Astrocyte of the hippocampus (primary cell): ENCODE results near the gene KSR2.
"Not testable (repeated sequence)": the region's sequence is repeated elsewhere in the genome, so short reads cannot be mapped to it uniquely, and the experiment has no call there.

Experiments used
- DNase-seq: peaks from one replicate; pipeline ENCODE4 v3.0.0; 2011; ENCODE audit warnings: low read depth, low spot score

Gene KSR2

DNA sequence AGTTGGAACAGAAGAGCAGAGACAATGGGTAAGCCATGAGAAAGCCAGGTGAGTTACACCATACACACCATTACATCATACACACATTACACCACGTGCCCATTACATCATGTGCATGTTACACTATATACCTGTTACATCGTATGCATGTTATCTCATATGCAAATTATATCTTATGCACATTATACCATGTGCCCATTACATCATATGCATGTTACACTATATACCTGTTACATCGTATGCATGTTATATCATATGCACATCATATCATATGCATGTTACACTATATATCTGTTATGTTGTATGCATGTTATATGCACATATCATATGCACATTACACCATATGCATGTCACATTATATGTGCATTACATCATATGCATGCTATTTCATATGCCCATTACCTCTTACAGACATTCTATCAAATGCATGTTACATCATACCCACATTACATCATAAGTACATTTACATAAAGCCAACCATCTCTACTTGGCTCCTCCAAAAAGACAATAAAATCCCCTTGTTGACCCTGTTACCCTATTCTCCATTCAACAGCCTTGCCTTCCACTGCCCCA lies 207.2 kb downstream of the KSR2 start:
- no peak for DNase-seq

DNA sequence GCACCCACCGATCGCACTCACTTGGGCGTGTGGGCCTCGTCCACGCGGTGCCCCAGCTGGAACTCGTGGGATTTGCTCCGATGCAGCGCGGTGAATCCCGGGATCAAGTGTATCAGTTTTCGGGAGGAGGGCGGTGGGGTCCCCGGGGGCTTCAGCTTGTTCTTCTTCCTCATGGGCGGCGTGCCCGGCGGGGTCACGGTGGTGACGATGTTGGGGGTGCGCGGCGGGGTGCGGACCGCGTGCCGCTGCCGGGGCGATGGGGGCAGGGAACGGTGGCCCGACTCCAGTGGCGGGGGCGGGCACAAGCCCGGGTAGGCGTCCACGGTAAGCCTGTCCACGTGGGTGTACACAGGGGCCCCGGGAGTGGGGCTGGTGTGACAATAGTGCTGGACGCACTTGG lies 207.8 kb downstream of the KSR2 start:
- no peak for DNase-seq

DNA sequence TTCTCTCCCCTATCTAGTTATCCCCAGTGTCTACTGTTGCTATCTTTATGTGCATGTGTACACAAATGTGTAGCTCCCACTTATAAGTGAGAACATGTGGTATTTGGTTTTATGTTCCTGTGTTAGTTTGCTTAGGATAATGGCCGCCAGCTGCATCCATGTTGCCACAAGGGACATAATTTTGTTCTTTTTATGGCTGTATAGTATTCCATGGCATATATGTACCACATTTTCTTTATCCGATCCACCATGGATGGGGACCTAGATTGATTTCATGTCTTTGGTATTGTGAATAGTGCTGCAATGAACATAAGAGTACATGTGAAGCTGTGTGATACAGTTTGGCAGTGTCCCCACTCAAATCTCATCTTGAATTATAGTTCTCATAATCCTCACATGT lies 218.1 kb downstream of the KSR2 start:
- no peak for DNase-seq

DNA sequence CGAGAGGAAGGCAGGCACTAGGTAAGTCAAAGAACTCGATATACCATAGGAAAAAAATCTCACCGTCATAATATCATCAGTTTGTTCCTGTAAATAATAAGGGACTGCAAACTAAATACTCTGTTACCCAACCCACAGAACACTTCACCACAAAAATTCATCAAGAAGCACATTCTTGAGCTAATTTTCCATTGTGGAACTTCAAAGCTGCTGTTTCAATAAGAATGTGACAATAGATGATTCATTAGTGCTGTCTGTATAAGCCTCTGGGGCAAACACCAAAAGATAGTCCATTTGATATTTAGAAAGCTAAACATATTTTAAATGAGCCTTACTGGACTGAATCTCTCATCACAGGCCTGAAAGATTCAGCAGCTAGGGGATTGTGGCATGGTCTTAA lies 219.4 kb downstream of the KSR2 start:
- no peak for DNase-seq

DNA sequence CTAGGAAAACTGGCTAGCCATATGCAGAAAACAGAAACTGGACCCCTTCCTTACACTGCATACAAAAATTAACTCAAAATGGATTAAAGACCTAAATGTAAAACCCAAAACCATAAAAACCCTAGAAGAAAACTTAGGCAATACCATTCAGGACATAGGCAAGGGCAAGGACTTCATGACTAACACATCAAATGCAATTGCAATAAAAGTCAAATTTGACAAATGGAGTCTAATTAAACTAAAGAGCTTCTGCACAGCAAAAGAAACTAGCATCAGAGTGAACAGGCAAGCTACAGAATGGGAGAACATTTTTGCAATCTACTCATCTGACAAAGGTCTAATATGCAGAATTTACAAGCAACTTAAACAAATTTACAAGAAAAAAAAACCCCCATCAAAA lies 222.4 kb downstream of the KSR2 start:
- not testable (repeated sequence) for DNase-seq

DNA sequence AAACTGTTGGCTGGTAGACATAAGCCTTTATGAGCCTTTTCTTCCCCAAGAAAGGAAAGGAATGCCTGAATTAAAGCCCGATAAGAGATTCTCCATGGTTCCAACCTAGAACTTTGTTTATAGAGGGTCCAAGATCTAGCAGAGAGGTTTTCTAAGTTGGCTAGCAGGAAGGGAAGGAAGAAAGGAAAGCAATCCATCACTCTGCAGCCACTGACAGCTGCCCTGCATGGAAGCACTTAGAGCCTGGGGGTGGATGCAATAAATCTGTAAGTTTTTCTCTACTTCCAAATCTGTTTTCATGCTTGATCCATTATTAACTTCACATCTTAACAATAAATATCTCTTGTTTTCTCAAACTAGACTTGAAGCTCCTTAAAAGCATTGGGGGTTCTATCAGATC lies 224.4 kb downstream of the KSR2 start:
- no peak for DNase-seq

DNA sequence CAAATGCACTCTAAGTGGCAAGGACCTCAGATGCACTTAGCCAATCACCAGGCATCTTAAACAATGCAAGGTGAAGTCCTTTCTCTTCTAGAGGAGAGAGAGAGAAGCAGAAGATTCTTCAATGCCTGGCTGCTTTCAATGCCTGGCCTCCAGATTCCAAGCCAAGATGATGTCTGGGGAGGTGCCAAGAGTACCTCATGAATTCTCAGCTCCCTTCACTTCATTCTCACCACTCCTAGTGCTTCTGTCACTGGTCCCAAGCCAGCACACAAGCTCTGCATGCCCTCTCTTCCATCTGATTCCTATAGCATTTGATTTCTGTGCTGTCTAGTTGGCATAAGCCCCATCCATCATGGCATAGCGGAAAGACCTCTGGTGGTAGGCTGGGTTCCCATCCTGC lies 225.0 kb downstream of the KSR2 start:
- no peak for DNase-seq

DNA sequence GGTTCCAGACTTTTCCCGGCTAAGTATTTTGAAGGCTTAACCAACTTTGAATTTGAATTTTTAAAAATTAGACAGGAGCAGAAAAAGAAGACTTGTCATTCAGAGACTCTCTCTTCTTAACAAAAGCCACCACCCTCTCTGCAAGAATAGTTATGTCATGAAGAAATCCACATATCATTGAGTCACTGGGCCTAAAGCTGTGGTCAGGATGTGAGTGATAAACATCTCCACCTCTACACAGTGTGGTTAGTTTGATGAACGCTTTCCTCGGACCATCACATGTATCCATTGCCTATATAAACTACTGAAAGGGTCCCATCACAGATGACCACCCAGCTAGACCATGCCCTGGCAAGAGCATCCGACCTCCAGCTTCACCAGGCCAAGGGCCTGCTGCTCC lies 226.1 kb downstream of the KSR2 start:
- no peak for DNase-seq

DNA sequence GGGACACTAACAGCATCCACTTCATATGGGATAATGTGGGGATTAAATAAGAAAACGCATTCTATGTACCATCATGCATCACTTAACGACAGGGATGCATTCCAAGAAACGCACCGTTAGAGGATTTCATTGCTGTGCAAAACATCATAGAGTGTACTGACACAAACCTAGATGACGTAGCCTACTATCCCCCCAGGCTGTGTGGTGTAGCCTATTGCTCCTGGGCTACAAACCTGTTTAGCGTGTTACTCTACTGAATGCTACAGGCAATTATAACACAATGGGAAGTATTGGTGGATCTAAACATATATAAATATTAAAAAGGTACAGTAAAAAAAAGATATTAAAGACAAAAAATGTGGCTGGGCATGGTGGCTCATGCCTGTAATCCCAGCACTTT lies 230.6 kb downstream of the KSR2 start:
- no peak for DNase-seq

DNA sequence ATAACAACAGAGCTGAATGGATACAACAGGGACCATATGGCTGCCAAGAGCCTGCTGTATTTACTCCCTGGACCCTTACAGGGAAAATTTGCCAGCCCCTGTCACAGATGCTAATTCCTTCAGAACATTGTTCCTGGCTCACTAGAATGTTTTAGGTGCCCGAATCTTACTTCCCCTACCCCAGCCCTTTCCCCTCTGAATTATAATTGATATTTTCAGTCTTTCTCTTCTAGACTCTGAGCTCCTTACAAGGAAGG lies 235.3 kb downstream of the KSR2 start:
- DNase-seq = no peak

DNA sequence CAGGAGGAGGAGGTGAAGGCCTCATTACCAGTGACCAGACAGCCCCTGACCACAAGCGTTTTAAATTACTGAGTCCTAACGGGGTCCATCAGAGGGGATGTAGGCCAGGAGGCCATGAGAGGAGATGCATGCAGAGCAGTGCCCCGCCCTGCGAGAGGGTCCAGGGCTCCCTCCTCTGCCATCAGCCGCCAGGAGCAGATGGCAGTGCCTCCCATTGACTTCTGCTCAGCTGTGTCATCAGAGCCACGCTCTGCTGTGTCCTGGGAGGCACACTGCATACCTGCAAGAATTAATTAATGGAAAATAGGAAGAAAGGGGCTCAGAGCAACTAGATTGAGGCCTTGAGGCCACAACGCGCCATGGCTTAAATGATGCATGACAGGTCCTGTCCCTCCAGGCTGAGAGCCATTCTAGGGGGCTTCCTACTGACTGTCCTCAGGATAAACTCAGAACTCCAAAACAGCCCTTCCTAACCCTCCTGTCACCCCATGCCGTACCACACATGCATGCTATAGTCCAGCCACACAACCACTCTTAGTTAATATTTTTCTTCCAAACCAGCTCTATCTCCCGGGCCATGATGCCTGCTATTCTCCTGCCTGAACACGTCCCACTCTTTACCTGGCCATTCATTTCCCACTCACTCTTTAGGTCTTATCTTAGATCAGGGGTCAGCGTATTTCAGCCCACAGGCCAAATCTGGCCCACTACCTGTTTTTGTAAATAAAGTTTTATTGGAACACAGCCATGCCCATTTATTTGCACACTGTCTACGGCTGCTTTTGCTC lies 235.8 kb downstream of the KSR2 start:
- no peak for DNase-seq

DNA sequence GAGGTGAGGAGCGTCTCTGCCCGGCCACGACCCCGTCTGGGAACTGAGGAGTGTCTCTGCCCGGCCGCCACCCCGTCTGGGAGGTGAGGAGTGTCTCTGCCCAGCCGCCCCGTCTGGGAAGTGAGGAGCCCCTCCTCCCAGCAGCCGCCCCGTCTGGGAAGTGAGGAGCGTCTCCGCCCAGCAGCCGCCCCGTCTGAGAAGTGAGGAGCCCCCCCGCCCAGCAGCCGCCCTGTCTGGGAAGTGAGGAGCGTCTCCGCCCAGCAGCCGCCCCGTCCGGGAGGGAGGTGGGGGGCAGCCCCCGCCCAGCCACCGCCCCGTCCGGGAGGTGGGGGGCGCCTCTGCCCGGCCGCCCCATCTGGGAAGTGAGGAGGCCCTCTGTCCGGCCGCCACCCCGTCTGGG lies 237.7 kb downstream of the KSR2 start:
- DNase-seq = not testable (repeated sequence)

DNA sequence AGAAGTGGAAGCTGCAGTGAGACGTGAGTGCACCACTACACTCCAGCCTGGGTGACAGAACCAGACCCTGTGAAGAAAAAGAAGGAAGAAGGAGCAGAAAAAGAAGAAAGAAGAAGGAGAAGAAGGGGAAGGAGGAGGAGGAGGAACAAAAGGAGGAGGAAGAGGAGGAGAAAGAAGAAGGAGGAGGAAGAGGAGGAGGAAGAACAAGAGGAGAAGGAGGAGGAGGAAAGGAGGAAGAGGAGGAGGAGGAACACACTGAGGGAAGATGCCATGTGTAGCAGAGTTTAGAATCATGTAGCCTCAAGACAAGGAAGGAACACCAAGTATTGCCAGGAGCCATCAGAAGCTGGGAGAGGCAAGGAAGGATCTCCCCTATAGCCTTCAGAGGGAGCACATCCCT lies 241.5 kb downstream of the KSR2 start:
- no peak for DNase-seq

DNA sequence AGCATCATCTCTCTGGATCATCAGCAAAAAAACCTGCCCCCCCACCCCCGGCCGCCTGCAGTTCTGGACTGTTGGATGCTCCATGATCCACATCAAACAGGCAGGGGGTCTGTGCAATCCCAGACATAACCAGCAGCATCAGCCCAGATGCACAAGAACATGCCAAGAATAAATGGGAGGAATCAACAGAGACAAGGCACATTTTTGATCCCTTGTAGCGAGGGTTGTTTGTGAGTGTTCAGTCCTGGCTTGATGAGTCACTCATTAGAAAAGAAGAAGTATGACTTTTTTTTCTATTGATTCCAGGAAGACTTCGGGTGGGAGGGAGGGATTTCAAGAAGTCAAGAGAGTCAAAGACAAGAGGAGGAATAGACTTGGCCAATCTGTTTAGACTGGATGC lies 244.2 kb downstream of the KSR2 start:
- peak; percentile 2 for DNase-seq

DNA sequence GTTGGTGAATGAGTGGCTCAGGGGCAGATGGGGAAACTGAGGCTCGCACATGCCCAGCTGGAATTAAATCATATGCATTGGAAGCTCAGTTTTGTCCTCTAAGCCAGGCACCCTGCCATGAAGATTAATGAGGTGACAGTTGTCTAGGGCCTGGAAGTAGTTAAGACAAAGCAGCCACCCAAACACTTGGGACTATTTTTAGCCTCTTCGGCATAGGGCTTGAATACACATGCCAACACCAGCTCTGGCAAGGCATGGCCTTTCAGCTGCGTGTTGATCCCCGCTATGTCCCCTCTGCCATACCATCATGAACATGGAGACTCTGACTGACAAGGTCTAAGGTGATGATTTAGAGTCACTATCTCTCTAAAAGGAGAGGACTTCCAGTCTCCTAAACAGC lies 250.2 kb downstream of the KSR2 start:
- DNase-seq = no peak

DNA sequence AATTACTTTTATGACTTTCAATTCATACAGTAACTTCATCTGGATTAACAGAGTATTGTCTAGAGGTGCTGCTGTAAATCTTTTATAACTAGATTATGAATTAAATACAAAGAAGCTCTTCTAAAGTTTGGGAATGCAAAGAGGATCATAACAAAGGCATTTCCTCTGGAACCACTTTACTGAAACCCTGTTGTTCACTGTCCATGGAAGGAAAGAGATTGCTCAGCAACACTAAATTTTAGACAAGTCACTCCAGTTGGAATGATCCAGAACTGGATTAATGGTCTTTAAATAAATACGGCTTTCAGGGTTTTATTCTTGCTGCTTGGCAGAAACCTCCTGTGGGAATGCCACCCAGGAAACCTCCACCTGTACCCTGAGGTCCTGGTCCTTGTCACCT lies 250.6 kb downstream of the KSR2 start:
- no peak for DNase-seq

DNA sequence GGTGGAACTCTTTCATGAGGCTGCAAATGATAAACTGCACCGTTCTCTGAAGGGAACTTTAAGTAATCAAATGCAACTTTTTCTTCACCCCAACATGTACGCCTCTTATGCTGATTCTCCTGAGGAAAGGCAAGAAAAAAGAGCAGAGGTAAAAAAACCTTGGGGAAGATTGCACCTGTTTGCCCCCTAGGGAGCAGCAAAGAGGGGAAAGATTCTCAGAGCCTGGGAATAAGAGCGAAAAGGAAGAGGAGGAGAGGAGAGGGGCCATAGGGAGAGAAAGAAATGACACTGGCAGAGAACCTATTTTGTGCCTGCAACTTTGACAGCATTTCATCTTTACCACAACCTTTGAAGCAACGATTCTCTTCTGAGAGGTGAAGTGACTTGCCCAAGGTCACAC lies 254.6 kb downstream of the KSR2 start:
- no peak for DNase-seq

DNA sequence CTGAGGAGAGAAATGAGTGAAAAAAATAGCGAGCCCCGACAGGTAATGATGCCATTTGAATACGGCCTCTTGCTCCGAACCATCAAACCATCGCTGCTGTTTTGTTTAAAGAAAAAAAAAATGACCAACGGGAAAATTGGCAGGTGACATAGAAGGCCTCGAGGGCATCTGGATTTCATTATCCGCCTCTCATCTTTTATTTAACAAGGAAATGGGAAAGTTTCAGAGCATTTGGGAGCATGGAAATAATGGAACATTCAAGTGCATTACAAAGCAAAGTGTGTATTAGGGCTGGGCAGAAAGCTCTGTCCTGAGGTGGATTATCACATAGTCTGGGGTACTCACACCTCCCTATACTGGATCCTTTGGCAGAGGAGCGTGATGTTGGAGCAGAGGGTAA lies 258.7 kb downstream of the KSR2 start:
- DNase-seq = no peak

DNA sequence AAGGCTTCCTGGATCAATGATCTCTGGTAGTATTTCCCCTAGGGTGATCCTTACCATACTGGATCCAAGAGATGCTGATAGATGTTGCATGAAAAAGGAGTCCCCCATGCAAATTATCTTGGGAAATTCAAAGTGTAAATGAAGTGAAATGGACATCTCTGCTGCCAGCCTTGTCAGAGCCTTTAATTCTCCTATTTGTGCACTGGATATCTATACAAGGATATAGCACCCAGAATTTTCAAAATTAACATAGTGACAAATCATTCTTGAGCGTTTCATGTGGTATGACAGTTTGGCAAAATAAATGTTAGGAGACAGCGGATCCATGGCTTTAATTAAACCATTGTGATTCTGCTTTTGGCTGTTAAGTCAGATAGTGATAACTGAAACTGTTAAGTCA lies 260.9 kb downstream of the KSR2 start:
- DNase-seq = no peak

DNA sequence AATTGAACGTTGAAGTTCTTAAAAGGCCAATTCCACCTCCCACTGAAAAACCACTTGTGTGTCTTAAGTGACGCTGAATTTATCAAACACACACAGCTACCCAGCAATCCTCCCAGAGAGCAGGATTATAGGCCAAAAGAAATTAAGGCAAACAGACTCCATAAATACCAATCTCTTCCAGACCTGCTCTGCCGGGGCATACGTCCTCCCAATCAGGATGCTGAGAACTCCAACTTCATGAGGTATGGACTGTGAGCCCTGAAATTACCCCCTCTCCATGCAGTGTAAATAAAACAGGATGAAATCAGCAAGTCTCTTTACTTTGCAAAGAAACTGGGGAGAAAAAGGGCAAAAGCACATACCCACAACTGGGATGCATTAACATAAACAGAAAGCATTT lies 265.2 kb downstream of the KSR2 start:
- no peak for DNase-seq

DNA sequence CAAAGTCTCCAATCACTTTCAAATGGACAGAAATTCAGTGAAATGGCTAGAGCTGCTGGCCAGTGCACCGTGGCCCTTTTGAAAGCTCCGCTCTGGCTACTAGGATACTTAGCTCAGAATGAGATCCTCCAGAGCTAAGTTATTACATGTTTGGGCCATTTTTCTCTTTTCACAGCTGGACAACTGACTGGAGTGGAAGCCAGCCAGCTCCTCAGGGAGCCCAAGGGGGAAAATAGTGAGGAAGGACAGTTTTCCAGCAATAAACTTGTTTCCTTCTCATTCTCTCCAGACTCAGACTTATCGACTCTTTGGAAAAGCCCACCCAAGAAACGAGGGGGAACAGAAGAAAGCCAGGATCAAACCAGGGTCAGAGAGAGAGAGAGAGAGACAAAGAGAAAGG lies 266.0 kb downstream of the KSR2 start:
- no peak for DNase-seq

DNA sequence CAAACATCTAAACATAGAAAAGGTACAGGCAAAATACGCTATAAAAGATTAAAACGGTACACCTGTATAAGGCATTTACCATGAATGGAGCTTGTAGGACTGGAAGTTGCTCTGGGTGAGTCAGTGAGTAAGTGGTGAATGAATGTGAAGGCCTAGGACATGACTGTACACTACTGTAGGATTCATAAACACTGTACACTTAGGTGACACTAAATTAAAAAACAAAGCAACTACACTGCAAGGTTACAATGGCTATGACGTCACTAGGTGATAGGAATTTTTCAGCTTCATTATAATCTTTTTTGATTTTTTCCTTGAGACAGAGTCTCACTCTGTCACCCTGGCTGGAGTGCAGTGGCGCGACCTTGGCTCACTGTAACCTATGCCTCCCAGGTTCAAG lies 269.2 kb downstream of the KSR2 start:
- no peak for DNase-seq

DNA sequence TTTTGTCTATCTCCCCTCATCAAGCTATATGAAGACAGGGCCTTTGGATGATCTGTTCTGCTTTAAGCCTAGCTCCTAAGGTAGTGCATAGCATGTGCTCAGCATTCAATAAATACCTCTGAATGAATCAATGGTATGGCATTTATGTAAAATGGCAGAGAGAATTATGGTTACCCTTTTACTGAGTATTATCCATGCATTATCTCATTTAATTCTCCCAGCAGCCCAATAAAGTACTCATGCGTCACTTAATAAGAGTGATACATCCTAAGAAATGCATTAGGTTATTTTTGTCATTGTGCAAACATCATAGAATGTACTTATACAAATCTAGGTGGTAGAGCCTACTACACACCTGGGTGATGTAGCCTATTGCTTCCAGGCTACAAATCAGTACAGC lies 269.7 kb downstream of the KSR2 start:
- no peak for DNase-seq

DNA sequence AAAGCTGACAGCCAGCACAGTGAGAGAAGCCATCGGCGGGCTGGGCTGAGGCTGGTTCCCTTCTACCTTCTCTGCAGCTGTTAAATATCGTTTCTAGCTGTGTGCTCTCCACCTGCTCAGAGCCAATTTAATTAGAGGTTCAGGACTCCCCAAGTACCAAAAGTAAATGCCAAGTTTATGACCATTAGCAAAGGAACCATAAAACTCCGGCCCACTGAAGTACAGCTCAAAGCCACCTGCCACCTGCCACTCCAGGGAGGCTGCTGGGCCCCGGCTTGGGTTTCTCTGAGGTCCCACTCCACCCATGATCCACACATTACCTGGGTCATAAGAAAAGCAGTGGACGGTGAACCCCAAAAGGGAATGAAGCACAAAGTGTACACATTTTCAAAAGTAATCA lies 272.8 kb downstream of the KSR2 start:
- no peak for DNase-seq
